Calu3 (cell line): Measurements from ENCODE around the gene USP17L30. TPM values are rescaled to one million over a fixed set of nuclear protein-coding genes. Genes with fewer than 3 reads are reported as not detected.
A peak's percentile ranks its signal among the peaks of the same experiment; 100 is the strongest.
"Not testable (repeated sequence)": the region's sequence is repeated elsewhere in the genome, so short reads cannot be mapped to it uniquely, and the experiment has no call there.

Experiments
- BruUV-seq: library from RNA; stranded (reverse); fragments of 400-500 nt; replicated peaks from 2 replicates; lab custom pipeline; 2021; lab: Mats Ljungman, UMichigan
- CTCF ChIA-PET: fragments of 300-600 bp; sonication (Branson Sonifier 250); formaldehyde crosslinking; loops from one replicate; lab custom pipeline; 2022; ENCODE audit warnings: antibody characterized with exemption; lab: Charles Lee
- DNase-seq: peaks from one replicate; pipeline ENCODE4 v3.0.0; 2022
- H3K27ac Mint-ChIP-seq: one replicate; pipeline ENCODE4 v1.8.0; 2022; ENCODE audit warnings: mixed read lengths; ENCODE audit not compliant: unreplicated experiment
- H3K27me3 Mint-ChIP-seq: one replicate; pipeline ENCODE4 v1.8.0; 2022; ENCODE audit warnings: mixed read lengths; ENCODE audit not compliant: unreplicated experiment
- H3K36me3 Mint-ChIP-seq: one replicate; pipeline ENCODE4 v1.8.0; 2022; ENCODE audit warnings: mild to moderate bottlenecking, moderate library complexity, mixed read lengths; ENCODE audit not compliant: insufficient read depth, unreplicated experiment
- H3K4me1 Mint-ChIP-seq: one replicate; pipeline ENCODE4 v1.8.0; 2022; ENCODE audit warnings: mild to moderate bottlenecking, low read depth, mixed read lengths; ENCODE audit not compliant: unreplicated experiment
- H3K4me3 Mint-ChIP-seq: one replicate; pipeline ENCODE4 v1.8.0; 2022; ENCODE audit warnings: mild to moderate bottlenecking, low read depth, moderate library complexity, mixed read lengths; ENCODE audit not compliant: unreplicated experiment
- H3K9me3 Mint-ChIP-seq: one replicate; pipeline ENCODE4 v1.8.0; 2022; ENCODE audit warnings: low read depth, mixed read lengths; ENCODE audit not compliant: unreplicated experiment
- intact Hi-C: fragments of 100-400 bp; cut with micrococcal nuclease; formaldehyde crosslinking; loops from one replicate; pipeline ENCODE4 v1.10.0; 2022; ENCODE audit not compliant: unreplicated experiment
- total RNA-seq: library from RNA; stranded (reverse); gene quantifications from 2 replicates; pipeline ENCODE4 v1.2.3, GENCODE V29; 2022
- TF ChIP-seq, protein P1 (sequence below): fragments of 200-600 bp; IDR thresholded peaks from one replicate; pipeline ENCODE4 v1.8.0; 2022; ENCODE audit warnings: antibody characterized with exemption; ENCODE audit not compliant: unreplicated experiment

The USP17L30 gene
- total RNA-seq, 1 experiment from 2014 or later: not detected

DNA sequence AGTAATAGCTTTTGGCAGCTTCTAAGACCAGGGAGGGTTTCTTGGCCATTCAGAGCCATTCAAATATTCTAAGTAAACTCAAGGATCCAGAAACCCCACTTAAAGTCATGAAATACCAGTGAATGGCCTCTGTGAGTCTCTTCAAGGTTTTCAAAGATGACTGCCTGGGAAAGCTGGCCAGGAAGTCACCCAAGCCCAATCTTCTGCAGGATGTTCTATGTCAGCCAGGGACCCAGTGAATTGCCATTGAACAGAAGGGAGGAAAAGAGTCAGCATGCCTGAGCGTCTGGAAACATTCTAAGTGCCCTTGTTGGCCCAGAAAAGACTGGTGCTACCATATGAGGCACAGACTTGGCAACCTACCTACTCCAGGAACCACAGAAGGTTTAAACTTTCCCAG is 17.0 kb downstream of the USP17L30 start:
- intact Hi-C loops, CTCF ChIA-PET, H3K27ac Mint-ChIP-seq: not testable (repeated sequence)

DNA sequence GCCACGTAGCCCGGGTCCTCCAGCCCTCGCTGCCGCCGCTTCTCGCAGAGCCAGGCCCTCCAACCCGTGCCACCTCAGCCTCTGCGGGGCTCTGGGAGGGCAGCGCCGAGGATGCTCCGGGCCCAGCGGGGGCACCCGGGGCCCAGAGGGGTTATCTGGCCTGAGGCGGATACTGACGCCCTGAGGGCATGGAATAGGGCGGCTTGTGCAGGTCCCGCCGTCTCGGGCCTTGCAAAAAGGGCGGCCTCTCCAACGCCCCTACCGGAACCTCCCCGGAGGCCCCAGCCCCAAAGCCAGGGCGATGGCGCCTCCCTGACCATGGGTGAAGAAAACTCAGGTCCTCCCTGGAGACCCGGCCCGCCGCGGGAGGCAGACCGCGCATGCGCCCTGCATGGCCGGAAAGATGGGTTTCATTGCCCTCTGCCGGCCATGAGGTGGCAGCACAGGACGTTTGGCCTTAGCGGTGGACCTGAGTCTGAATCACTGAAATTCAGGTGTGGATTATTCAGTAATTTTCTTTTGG is 18.1 kb downstream of the USP17L30 start:
- H3K27ac Mint-ChIP-seq, H3K36me3 Mint-ChIP-seq, intact Hi-C loops, H3K4me1 Mint-ChIP-seq, H3K9me3 Mint-ChIP-seq, H3K27me3 Mint-ChIP-seq, BruUV-seq: not testable (repeated sequence)
- peak; percentile 42 for DNase-seq
- H3K4me3 Mint-ChIP-seq: peak overlapping the region; percentile 19
- CTCF ChIA-PET: interaction anchor here (0.5 kb wide), 1 partner anchor 15 kb away, joined by 3 read pairs; no protein-coding TSS in a partner anchor

More for the DNA sequence above, 17.0 kb downstream of the USP17L30 start:
- not testable (repeated sequence) for H3K27me3 Mint-ChIP-seq, BruUV-seq, H3K4me3 Mint-ChIP-seq, H3K36me3 Mint-ChIP-seq, H3K9me3 Mint-ChIP-seq, H3K4me1 Mint-ChIP-seq, DNase-seq

DNA sequence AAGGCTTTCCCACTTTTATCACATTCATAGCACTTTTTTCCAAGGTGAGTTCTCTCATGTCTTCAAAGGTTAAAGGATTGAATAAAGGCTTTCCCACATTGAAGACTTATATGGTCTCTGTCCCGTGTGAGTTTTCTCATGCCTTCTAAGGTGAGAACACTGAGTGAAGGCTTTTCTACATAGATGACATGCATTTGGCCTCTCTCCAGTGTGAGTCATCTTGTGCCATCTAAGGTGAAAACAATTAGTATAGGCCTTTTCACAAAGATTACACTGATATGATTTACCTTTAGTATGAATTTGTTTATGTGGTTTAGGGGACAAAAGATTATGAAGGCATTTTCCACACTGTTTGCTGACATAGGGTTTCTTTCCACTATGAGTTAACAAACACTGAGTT is 21.2 kb downstream of the USP17L30 start:
- CTCF ChIA-PET: no interaction called here
- intact Hi-C loops: no loop called here
- H3K27ac Mint-ChIP-seq: no peak overlapping the region
- no peak for DNase-seq
- no peaks in the 10 kb centered on the region for H3K9me3 Mint-ChIP-seq
- TF ChIP-seq, protein P1, sequence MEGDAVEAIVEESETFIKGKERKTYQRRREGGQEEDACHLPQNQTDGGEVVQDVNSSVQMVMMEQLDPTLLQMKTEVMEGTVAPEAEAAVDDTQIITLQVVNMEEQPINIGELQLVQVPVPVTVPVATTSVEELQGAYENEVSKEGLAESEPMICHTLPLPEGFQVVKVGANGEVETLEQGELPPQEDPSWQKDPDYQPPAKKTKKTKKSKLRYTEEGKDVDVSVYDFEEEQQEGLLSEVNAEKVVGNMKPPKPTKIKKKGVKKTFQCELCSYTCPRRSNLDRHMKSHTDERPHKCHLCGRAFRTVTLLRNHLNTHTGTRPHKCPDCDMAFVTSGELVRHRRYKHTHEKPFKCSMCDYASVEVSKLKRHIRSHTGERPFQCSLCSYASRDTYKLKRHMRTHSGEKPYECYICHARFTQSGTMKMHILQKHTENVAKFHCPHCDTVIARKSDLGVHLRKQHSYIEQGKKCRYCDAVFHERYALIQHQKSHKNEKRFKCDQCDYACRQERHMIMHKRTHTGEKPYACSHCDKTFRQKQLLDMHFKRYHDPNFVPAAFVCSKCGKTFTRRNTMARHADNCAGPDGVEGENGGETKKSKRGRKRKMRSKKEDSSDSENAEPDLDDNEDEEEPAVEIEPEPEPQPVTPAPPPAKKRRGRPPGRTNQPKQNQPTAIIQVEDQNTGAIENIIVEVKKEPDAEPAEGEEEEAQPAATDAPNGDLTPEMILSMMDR: no peak
- H3K4me1 Mint-ChIP-seq: no peaks in the 10 kb centered on the region
- H3K36me3 Mint-ChIP-seq: no peaks in the 10 kb centered on the region
- no peak overlapping the region for H3K4me3 Mint-ChIP-seq
- H3K27me3 Mint-ChIP-seq: no peaks in the 10 kb centered on the region
- no TSS peak for BruUV-seq

DNA sequence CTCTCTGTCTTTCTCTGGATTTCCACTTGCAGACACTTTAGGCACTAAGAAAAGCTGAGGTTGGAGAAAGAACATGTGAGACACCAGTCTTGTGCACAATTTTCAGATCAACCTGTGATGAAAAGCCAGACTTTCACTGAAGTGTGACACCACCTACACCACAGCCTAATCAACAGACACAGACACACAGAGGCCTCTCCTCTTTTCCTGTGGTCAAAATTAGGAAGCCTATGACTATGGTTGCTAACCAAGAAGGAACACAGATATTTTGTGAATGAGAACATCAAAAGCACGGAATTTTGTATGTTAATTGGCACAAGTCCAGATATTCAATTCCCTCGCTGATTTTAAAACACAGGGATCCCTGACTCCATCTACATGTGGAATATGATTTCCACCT is 26.1 kb downstream of the USP17L30 start:
- H3K27me3 Mint-ChIP-seq, CTCF ChIA-PET, H3K27ac Mint-ChIP-seq, intact Hi-C loops, H3K9me3 Mint-ChIP-seq, DNase-seq, BruUV-seq, H3K4me3 Mint-ChIP-seq, H3K4me1 Mint-ChIP-seq, H3K36me3 Mint-ChIP-seq: not testable (repeated sequence)

DNA sequence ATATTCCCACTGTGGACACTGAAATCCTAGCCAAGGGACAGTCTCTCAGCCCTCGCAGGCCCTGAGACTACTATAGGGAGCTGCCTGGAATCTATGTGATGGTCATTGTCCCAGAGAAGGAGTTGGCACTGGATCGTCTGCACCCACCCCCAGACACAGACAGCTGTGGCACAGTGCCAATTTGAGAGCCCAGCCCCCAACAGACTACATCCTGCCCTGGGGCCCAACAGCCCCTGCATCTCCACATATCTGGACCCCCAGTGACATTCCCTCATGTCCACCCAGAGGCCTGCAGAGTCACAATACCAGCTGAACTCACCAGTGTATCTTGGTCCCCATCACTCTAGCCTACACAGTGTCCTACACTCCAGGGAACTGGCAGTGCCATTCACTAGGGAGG is 42.8 kb downstream of the USP17L30 start:
- H3K4me3 Mint-ChIP-seq, DNase-seq, H3K9me3 Mint-ChIP-seq, CTCF ChIA-PET, H3K27me3 Mint-ChIP-seq, intact Hi-C loops, H3K36me3 Mint-ChIP-seq, H3K4me1 Mint-ChIP-seq, BruUV-seq, H3K27ac Mint-ChIP-seq: not testable (repeated sequence)

DNA sequence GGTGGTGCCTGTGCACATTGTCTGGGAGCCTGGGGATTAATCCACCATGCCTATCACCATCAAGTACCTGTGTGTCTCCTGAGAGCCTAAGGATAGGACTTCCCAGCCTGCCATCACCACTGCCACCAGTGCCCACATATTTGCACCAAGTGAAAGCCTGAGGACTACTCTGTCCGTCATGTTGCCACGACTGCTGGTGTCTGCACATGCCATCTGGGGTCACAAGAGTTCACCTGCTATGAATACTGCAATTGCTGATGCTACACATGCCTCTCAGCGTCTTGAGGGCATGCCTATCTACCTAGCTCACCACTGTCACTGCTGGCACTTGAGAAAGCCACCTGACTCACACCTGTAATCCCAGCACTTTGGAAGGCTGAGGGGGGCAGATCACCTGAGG is 43.6 kb downstream of the USP17L30 start:
- H3K27me3 Mint-ChIP-seq, H3K36me3 Mint-ChIP-seq, intact Hi-C loops, H3K9me3 Mint-ChIP-seq, H3K27ac Mint-ChIP-seq, BruUV-seq, H3K4me3 Mint-ChIP-seq, H3K4me1 Mint-ChIP-seq, DNase-seq, CTCF ChIA-PET: not testable (repeated sequence)

DNA sequence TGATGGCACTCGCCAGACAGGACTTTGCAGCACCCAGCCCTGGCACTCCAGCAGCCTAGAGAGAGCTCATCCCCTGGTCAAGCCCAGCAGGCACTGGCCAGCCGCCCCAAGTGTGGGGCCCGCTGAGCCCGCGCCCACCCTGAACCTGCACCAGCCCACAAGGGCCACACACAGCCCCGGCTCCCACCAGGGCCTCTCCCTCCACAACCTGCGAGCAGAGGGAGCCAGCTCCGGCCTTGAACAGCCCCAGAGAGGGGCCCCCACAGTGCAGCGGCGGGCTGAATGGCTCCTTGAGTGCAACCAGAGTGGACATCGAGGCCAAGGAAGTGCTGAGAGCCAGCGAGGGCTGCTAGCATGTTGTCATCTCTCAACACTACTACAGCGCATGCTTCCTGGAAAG is 46.9 kb downstream of the USP17L30 start:
- Mint-ChIP-seq H3K27me3 (no peaks in the 10 kb centered on the region), H3K27ac (no peak overlapping the region), H3K4me3 (no peak overlapping the region), H3K36me3 (no peaks in the 10 kb centered on the region), H3K4me1 (no peaks in the 10 kb centered on the region), H3K9me3 (peaks cover 7% of the 10 kb centered on the region)
- no peak for DNase-seq
- no TSS peak for BruUV-seq
- TF ChIP-seq, protein P1: no peak
- intact Hi-C loops: no loop called here
- CTCF ChIA-PET: no interaction called here
